K562 (cell line): ENCODE data around the gene SPATA2L. TPM values are rescaled to one million over a fixed set of nuclear protein-coding genes. Genes with fewer than 3 reads are reported as not detected.

Experiments
- ARHGAP35 ChIP-seq: fragments of 450-650 bp; IDR thresholded peaks from 2 replicates; pipeline ENCODE4 v1.6.1; 2018; ENCODE audit not compliant: partially characterized antibody
- ARID3A ChIP-seq: IDR thresholded peaks from 2 replicates; pipeline ENCODE4 v1.6.1; 2012; ENCODE audit warnings: low read depth, low read length, improper control_type of control experiment, borderline replicate concordance
- CBFB ChIP-seq: sonication (generic); formaldehyde crosslinking; IDR thresholded peaks from 2 replicates; pipeline ENCODE4 v1.4.0; 2020; ENCODE audit warnings: mild to moderate bottlenecking, missing genetic modification reagents
- DIDO1 ChIP-seq: fragments of 450-650 bp; IDR thresholded peaks from 2 replicates; pipeline ENCODE4 v1.6.1; 2016; ENCODE audit warnings: low read depth, missing biosample characterization, missing genetic modification characterization
- DLX4 ChIP-seq: fragments of 250-450 bp; sonication (Bioruptor Pico); IDR thresholded peaks from 2 replicates; pipeline ENCODE4 v1.6.1; 2021; ENCODE audit warnings: mild to moderate bottlenecking
- EP300 ChIP-seq: IDR thresholded peaks from 2 replicates; pipeline ENCODE4 v1.6.1; 2012; ENCODE audit warnings: low read length, improper control_type of control experiment
- EWSR1 ChIP-seq: fragments of 450-650 bp; IDR thresholded peaks from 2 replicates; pipeline ENCODE4 v1.6.1; 2018; ENCODE audit warnings: borderline replicate concordance, mild to moderate bottlenecking, low read depth, moderate library complexity; ENCODE audit not compliant: partially characterized antibody
- HSF4 ChIP-seq: fragments of 250-450 bp; sonication (Bioruptor Pico); IDR thresholded peaks from 2 replicates; pipeline ENCODE4 v2.1.2; 2022; ENCODE audit warnings: mild to moderate bottlenecking, moderate library complexity, borderline replicate concordance
- KLF1 ChIP-seq: fragments of 450-650 bp; IDR thresholded peaks from 2 replicates; pipeline ENCODE4 v1.6.1; 2016; ENCODE audit warnings: missing genetic modification characterization, missing compliant biosample characterization
- MTF1 ChIP-seq: fragments of 250-450 bp; sonication (Bioruptor Pico); IDR thresholded peaks from 2 replicates; pipeline ENCODE4 v1.9.0; 2021; ENCODE audit warnings: moderate library complexity, mild to moderate bottlenecking, inconsistent platforms, borderline replicate concordance
- MXD1 ChIP-seq: fragments of 250-450 bp; sonication (Bioruptor Pico); IDR thresholded peaks from 2 replicates; pipeline ENCODE4 v1.8.0; 2021; ENCODE audit warnings: borderline replicate concordance, mild to moderate bottlenecking, moderate library complexity; ENCODE audit not compliant: poor library complexity, severe bottlenecking
- PHF20 ChIP-seq: fragments of 450-650 bp; IDR thresholded peaks from 2 replicates; pipeline ENCODE4 v1.6.1; 2018; ENCODE audit not compliant: partially characterized antibody
- PHF21A ChIP-seq: fragments of 450-650 bp; IDR thresholded peaks from 2 replicates; pipeline ENCODE4 v1.6.1; 2017; ENCODE audit warnings: low read depth, borderline replicate concordance
- POLR3A ChIP-seq: IDR thresholded peaks from 2 replicates; pipeline ENCODE4 v1.6.1; 2011; ENCODE audit warnings: borderline replicate concordance, mild to moderate bottlenecking, moderate library complexity; ENCODE audit not compliant: insufficient read length, insufficient read depth; ENCODE audit errors: extremely low read depth
- TAF15 ChIP-seq: fragments of 200-400 bp; formaldehyde crosslinking; IDR thresholded peaks from 2 replicates; pipeline ENCODE4 v1.6.1; 2017; ENCODE audit warnings: mild to moderate bottlenecking, low read depth, low read length, moderate library complexity
- ZNF592 ChIP-seq: fragments of 450-650 bp; IDR thresholded peaks from 2 replicates; pipeline ENCODE4 v1.6.1; 2017; ENCODE audit warnings: antibody characterized with exemption, mild to moderate bottlenecking
- polyA plus RNA-seq, 8 experiments: library from polyadenylated mRNA; depleted of rRNA in 4 of 8; stranded (reverse) in 5 of 8; unstranded in 3 of 8; fragments of >200 nt; fragmentation: Nextera tagmentation in 2 of 8; fragmentation: Illumina TruSeq in 1 of 8; extraction: Ambion mirVana in 2 of 8; extraction: Trizol in 1 of 8; gene quantifications; 2 replicates each; pipeline versions ENCODE4 v1.2.1 to v1.2.3, GENCODE V29; 2011 to 2014; ENCODE audit warnings: inconsistent platforms in 1 of 8, missing spikeins in 1 of 8
- total RNA-seq, 7 experiments: library from RNA; depleted of rRNA in 6 of 7; stranded (reverse); fragments of >200 nt in 6 of 7; fragmentation: Illumina TruSeq in 2 of 7; extraction: Trizol in 2 of 7; gene quantifications; 2 replicates each; pipeline versions ENCODE4 v1.2.1 to v1.2.3, GENCODE V29; 2011 to 2021; ENCODE audit warnings: low replicate concordance in 1 of 7

The SPATA2L gene
- total and polyA plus RNA-seq, 9 of the 15 experiments (the other 6 are each of a cell fraction or from before 2014, with no cell fraction given): 0.13 to 19.2 (median 4.8) TPM; not detected in 1

GRCh38 chr16:89700649-89701424, 668 bp downstream of the SPATA2L start (continued):
- TF ChIP-seq MXD1 (CRISPR knock-in tag) (no peak), PHF20 (no peak), EP300 (no peak), POLR3A (no peak), ARHGAP35 (no peak), MTF1 (CRISPR knock-in tag) (no peak), DIDO1 (no peak), TAF15 (no peak), ZNF592 (no peak), PHF21A (no peak), EWSR1 (no peak), ARID3A (no peak), HSF4 (no peak), CBFB (CRISPR knock-in tag) (peak; percentile 85), KLF1 (tag) (no peak), DLX4 (no peak)
